Stimulated activated naive CD4-positive, alpha-beta T cell (primary cell): Measurements from ENCODE around the gene CCDC74A.
"Not testable (repeated sequence)": the region's sequence is repeated elsewhere in the genome, so short reads cannot be mapped to it uniquely, and the experiment has no call there.

Experiments
- DNase-seq, 6 experiments: peaks; one replicate each; lab custom pipeline; 2025; lab: John Stamatoyannopoulos, UW

Gene CCDC74A

GRCh38 chr2:131503587-131503986, 24.1 kb upstream of the CCDC74A start:
- not testable (repeated sequence) for DNase-seq

GRCh38 chr2:131504082-131504750, 23.5 kb upstream of the CCDC74A start:
- DNase-seq, result not testable (repeated sequence)

DNA sequence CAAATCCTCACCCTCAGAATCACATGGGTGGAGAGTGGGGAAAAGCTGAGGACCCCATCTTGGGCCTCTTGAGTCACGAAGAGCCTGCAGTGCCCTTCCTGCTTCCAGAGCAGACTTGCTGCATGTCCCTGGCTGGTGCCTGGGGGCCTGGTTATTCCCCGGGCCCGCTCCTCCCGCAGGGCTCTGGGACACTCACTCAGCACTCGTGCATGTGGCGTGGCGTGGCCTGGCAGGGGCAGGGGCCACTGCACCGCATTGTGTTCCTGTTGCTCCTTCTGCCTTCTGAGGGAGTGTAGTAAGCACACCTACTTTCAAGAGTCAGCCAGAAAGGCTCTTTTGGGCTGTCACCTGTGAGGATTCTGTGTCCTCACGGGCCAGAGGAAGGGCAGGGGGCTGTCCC, 18.1 kb upstream of the CCDC74A start:
- no peak for DNase-seq

GRCh38 chr2:131511291-131511968, 16.3 kb upstream of the CCDC74A start:
- DNase-seq, result not testable (repeated sequence)

- not testable (repeated sequence) for DNase-seq
Measured at GRCh38 chr2:131511969-131512870, 15.5 kb upstream of the CCDC74A start.

GRCh38 chr2:131514408-131515166, 13.1 kb upstream of the CCDC74A start:
- not testable (repeated sequence) for DNase-seq

DNA sequence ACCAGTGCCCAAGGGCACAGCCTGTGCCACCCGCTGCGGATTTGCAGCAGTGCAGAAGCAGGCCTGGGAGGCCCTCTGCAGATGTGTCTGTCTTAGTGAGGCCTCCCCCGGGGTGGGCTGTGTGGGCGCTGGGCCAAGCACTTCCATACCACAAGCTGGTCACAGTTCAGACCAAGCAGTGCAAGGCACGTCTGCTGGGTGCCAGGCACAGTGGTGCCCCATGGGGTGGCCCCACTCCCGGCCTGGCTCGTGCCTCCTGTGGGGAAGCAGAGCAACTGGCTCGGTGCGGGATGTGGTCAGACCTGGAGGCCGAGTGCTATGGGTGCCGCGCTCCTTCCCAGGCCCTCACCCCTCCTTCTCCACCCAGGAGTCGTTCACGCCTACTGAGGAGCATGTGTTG, 12.5 kb upstream of the CCDC74A start:
- not testable (repeated sequence) for DNase-seq

DNA sequence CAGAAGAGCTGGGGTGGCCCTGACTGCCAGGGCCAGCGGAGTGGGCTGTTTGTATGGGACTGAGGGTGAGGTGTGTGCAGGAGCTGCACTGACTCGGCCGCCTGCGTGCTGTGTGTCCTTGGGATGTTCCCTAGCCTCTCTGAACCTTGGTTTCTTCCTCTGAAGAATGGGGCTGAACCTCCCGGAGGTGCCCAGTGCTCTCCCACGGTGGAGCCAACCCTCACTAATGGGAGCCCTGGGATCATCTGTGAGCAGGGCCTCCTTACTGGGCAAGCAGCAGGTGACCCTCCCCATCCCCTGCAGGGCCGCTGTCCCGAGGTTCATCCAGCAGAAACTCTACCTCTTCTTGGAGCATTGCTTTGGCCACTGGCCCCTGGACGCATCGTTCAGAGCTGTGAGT, 11.7 kb upstream of the CCDC74A start:
- no peak for DNase-seq

- DNase-seq, result not testable (repeated sequence)
Measured at GRCh38 chr2:131516621-131517020, 11.1 kb upstream of the CCDC74A start.

GRCh38 chr2:131517106-131517831, 10.4 kb upstream of the CCDC74A start:
- DNase-seq, result no peak

GRCh38 chr2:131517856-131518255, 9.8 kb upstream of the CCDC74A start:
- not testable (repeated sequence) for DNase-seq

GRCh38 chr2:131518531-131518930, 9.2 kb upstream of the CCDC74A start:
- not testable (repeated sequence) for DNase-seq

- no peak for DNase-seq
Measured at GRCh38 chr2:131519466-131519865, 8.2 kb upstream of the CCDC74A start.

DNA sequence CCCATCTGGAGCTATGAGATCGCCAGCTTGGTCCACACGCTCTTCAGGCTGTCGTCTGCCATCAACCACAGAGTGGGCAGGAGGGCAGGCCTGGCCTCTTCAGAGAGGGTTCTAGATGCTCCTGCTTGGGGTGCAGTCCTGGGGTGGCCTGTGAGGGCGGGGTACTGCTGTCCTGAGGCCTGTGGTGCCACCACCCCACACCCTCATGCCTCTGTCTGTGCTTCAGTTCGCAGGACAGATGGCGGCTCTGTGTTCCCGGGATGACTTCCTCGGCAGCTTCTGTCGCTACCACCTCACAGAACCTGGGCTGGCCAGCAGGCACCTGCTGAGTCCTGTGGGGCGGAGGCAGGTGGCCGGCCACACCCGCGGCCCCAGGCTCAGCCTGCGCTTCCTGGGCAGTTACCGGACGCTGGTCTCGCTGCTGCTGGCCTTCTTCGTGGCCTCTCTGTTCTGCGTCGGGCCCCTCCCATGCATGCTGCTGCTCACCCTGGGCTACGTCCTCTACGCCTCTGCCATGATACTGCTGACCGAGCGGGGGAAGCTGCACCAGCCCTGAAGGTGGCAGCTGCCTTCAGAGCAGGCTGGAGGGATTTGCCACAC, 7.7 kb upstream of the CCDC74A start:
- not testable (repeated sequence) for DNase-seq

DNA sequence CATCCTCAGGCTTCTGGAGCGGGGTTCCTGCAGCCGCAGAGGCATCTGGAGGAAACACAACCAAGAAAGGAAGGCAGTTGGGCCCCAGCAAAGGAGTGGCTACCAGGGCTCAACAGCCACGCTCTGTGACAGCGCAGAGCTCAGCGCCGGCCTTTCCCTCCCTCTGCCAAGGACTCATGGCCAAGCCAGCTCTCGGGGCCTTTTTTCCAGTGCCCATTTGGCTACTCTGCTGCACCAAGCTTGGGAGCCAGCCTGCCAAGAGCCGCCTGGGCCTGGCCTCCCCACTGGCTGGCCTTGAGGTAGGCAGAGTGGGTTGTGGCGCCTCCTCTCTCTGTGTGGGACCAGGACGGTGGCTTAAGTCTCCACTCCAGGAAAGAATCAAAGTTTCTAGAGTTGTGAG, 7.2 kb upstream of the CCDC74A start:
- no peak for DNase-seq

DNA sequence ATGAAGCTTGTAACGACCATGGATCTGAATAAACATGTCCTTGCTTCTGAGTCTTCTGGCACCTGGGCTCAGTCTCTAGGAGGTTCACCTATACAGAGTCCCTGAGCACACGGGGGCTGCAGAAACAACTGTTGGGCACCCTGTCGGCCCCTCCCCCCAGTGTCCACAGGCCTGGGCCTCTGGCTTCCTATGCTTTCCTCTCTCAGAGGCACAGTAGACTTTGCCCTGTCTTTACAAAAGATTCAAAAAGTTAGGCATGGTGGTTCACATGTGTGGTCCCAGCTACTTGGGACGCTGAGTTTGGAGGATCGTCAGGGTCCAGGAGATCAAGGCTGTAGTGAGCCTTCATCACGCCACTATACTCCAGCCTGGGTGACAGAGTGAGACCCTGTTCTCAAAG, 6.2 kb upstream of the CCDC74A start:
- not testable (repeated sequence) for DNase-seq

DNA sequence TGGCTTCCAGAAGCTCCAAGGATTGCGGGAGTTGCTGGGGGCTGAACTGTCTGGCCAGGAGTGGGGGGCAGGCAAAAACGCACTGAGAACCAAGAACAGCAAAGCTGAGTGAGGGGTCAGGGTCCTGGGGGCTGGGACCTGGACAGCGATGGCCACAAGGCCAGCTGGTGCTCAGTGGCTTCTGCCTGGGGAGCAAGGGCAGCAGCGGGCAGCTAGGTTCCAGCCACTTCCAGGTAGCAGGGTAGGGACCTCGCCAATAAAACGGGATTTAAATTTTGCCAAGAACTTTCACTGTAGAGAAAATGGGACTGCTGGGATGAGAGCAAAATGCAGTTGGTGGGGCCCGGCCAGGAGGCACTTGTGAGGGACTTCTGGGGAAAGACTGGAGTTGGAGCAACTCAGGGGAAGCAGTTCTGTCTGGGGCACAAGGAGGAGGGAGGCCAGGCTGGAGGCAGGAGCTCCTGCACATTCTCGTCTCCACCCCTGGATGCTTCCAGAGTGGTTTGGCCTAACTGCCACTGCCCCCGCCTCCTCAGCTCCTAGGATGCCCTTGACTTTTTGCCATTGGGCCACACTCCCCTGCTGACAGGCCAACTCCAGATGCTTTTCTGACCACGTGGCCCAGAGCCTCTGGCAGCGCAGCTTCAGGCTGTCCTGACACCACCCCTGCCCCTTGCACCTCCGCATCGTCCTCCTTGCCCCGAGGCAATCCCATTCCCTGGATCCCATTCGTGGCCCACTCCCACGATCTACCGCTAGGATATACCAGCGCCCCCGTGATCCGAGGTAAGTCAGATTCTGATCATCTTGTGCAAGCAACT, 5.5 kb upstream of the CCDC74A start:
- DNase-seq, result no peak

- DNase-seq, result not testable (repeated sequence)
Measured at GRCh38 chr2:131525256-131525655, 2.4 kb upstream of the CCDC74A start.

GRCh38 chr2:131528981-131529863, 1.5 kb downstream of the CCDC74A start:
- DNase-seq, result not testable (repeated sequence)
